Adrenal gland (tissue), 5 donors: ENCODE data around the gene LGALS4.

Experiments
- CTCF ChIP-seq, 6 experiments: fragments of 450-650 bp in 4 of 6; fragments of 200-600 bp in 2 of 6; sonication (generic) in 1 of 6; IDR thresholded peaks; 1 replicate in 5 of 6; 2 replicates in 1 of 6; pipeline versions ENCODE4 v1.5.1 to v1.8.0; 2016 to 2021; ENCODE audit warnings: antibody characterized with exemption in 6 of 6, mild to moderate bottlenecking in 2 of 6, moderate library complexity in 1 of 6
- POLR2A ChIP-seq, 2 donors: fragments of 450-650 bp; IDR thresholded peaks; one replicate each; pipeline ENCODE4 v1.6.1; 2017; ENCODE audit warnings: antibody characterized with exemption in 2 of 2, mild to moderate bottlenecking in 2 of 2, moderate library complexity in 1 of 2
- donor health status: DM: no; HTN: no; CAD: no.

GRCh38 chr19:38849147-38849859, 36.6 kb upstream of the LGALS4 start:
- TF ChIP-seq CTCF (IDR thresholded peaks at IDR 0.05): no peak
- TF ChIP-seq POLR2A (IDR thresholded peaks at IDR 0.05): no peak
